NCI-H1930 (cell line): ENCODE measurements around the gene PRR29.
"Not testable (repeated sequence)": the region's sequence is repeated elsewhere in the genome, so short reads cannot be mapped to it uniquely, and the experiment has no call there.

ENCODE experiments used
- DNase-seq, 2 experiments: peaks; one replicate each; lab custom pipeline; 2025; lab: John Stamatoyannopoulos, UW

The PRR29 gene

GRCh38 chr17:63997341-63998048 is 656 bp upstream of the PRR29 start:
- no peak for DNase-seq

DNA sequence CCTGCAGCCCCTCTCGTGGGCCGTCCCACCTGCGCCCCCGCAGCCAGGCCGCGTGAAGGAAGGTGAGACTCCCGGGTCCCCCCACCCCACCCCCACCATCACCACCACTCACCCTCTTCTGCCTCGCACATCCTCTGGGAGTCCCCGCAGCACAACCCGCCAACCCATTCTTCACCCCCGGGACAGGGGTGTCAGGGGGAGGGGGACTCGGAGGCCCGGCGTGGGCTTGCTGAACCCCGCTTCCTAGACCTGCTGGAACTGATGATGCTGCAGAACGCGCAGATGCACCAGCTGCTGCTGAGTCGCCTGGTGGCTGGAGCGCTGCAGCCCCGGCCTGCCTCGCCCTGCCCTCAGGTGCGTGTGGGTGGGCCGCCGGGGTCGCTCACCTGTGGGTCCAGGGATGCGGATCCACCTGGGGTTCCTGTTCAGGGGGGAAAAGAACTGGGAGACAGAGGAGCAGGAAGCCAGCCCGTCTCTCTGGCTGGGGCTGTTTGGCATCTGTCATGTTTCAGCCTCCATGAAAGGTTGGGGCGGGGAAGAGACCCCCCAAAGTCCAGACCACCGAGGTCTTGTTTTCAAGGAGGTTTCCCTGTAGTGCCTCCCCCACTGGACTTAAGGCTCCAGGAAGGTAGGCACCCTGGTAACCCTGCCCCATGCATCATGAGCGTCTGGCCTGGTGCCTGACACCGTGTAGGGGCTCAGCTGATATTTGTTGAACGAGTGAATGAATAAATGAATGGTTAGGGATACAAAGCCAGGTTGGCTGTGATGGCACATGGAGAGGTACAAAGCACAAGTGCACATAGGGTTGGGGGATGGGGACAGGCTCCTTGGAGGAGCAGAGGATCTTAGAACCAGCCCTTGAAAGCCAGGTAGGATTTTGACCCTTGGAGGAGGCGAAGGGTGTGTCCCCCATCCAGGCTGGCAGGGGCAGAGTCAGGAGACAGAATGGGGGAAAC is 849 bp downstream of the PRR29 start:
- DNase-seq = no peak

DNA sequence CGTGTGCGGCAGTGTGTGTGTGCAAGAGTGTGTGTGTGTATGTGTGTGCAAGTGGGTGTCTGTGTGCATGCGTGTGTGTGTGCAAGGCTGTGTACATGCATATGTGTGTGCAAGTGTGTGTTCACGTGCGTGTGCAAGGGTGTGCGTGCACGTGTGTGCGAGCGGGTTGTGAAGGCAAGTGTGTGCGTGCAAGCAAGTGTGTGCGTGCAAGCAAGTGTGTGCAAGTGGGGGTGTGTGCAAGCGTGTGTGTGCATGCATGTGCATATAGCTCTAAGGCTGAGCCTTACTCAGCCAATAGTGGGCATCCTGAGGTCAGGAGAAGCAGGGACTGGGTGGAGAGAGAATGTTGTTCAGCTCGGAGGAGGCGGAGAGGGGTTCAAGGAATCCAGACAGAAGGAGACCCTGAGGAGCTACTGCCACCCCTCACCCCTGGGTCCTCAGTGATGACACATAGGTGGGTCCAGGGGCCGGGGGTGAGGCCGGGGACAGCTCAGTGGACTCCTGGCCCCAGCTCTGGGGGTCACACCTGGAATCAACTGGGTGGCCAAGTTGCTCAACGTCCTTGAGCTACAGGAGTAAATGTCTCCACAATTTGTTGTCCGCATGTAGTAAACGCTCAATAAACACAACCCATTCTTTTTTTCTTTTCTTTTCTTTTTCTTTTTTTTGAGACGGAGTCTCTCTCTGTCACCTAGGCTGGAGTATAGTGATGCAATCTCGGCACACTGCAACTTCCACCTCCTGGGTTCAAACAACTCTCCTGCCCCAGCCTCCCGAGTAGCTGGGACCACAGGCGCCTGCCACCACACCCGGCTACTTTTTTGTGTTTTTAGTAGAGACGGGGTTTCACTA is 1.8 kb downstream of the PRR29 start:
- no peak for DNase-seq

DNA sequence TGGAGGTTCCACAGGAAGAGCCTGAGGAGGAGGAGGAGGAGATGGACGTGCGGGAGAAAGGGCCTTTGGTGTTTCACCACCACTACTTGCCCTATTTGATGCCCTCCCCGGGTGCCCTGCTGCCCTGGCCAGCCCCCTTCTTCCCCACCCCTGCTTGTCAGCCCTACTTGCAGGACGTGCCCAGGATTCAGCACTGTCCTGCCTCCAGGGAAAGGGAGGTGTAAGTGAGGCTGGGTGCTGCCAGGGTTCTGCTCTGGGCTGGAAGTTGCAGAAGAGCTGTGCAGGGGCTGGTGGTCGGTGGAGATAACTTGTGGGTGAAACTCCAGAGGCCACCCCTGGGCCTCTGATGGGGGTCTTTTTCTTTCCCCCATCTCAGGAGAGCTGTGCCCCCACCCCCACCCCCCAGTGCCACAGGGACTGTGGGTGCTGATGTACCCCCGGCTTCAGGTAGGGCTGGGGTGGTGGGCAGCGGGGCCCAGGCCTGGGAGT is 3.0 kb downstream of the PRR29 start:
- no peak for DNase-seq

GRCh38 chr17:64001763-64002529 is 3.8 kb downstream of the PRR29 start:
- DNase-seq = no peak

DNA sequence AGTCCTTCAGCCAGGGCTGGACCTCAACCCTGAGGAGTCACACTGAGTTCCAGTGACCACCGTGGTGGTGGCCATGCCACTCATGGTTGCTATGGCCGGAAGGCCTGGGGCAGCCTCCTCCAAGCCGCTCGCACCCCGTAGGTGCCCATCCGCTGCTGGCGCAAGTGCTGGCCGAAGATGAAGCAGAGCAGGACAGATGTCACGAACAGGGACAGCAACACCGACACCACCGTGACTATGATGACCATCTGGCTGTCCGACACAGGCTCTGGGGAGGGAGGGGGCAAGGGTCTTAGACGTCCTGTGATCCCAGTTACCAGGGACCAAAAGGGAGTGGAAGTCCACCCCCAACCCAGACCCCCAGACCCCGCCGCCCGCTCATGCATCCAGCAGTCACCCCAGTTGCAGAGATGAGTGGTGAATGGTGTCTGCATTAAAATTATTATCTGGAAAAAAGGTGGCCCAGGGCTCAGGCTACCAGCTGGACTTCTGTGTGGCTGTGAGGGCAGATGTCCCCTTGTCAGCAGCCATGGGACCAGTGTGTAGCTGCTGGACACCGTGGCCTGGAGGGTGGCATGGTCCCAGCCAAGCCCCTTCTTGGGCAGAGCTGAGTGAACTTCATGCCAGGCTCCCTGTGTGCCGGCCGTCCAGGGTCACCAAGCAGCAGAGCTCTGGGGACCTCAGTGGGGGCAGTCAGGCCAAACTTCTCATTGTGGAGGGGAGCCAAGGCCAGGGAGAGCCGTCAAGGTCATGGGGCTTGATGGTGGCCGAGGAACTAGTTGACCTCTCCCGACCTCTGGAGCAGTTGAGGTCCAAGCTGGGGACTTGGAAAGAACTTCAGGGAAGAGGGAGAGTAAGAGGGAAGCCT is 4.7 kb downstream of the PRR29 start:
- no peak for DNase-seq

- no peak for DNase-seq
These were observed 5.5 kb downstream of the PRR29 start for GRCh38 chr17:64003526-64004121.

DNA sequence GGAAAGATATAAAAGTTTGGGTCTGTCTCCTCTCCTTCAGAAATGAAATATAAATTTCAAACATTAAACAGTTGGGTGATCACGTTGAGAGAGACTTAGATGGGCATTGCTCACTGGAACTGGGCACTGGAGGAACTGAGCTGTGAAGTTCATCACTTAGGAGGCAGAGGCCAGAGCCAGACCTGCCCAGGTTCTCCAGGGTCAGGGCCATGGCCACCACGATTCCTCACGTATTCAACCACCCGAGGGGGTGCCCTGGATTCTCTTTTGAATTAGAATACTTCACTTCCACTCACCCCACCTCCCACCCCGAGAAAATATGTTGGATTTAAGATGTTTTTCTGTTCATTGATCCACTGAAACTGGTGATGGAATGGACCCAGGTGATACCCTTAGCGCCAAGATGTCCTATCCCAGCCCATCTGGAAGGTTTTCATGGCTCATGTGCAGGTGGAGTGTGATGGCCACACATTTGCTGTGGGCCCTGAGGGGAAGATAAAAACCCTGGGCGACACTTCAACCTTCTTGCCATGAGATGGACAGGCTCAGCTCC is 6.1 kb downstream of the PRR29 start:
- no peak for DNase-seq

DNA sequence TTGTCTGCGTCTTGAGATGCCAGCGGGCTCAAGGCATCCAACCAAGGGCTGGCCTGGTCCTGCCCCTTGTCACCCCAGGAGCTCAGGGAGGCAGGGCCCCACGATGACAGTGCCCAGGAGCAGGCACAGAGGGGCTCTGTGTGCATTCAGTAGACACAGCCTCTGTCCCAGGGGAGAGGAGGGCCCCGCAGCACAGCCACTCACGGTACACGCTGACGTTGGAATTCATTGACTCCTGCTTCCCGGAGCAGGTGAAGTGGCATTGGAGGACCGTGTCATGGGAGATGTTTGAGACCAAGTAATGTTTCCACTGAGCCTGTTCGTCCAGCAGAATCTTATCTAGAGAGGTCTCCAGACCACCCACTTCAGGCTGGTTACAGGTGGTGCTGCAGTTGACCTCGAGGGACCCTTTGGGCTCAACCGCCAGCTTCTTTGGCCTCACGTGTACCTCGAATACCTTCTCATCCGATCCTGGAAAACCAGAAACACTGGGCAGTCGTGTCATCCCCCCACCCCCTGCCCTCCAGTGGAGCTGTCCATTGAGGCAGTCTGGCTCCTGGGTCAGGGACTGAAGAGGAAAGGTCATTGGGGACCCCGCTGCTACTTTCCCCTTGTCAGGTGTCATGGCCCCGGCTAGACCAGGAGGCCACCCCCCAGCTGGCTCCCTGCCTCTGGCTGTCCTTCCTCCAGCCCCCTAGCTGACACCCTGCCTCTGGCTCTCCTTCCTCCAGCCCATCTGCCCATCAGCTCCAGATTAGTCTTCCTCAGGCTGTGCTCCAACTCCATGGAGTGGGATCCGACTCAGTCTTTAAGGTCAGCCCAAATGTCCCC is 7.0 kb downstream of the PRR29 start:
- DNase-seq = no peak

DNA sequence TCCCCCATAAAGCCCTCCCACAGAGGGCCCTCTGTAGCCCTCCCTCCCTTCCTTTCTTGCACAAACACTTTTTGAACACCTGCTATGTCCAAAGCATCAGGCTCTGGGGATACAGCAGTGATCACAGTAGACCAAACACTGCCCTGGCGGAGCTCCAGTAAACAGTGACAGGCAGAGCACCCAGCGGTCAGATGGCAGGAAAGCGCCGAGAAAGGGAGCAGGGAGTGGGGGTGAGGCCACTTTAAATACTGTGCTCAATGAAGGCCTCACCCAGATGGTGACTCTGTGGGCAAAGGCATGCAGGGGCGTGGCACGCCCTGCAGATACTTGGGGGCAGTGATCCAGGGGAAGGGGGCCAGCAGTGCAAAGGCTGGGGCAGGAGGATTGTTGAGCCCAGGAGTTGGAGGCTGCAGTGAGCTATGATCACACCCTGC is 7.6 kb downstream of the PRR29 start:
- DNase-seq = no peak

DNA sequence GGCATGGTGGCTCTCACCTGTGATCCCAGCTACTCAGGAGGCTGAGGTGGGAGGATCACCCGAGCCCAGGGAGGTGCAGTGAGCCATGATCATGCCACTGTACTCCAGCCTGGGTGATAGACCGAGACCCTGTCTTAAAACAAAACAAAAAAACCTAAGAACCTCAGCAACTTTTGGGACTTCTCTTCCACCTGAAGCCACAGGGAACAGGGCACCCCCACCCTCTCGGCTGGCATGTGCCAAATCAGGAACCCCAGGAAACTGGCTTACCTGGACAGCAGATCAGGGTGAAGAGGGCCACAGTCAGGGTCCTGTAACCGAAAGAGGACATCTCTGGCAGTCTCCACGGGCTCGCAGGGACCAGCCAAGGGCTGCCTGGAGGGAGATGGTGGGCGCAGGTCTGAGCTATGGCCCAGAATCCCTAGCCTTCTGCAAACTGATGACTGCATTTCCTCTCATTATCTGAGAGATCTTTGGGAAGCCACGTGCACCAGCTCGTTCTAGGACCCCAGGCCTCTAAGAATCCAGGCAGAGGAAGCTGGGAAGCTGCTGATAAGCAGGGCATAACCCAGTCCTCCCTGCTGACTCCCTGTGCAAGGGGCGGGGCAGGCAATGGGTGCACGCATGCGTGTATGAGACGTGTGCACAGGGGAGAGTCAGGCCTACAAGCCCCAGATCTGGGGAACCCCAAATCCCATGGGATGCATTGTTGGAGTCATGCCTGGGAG is 8.4 kb downstream of the PRR29 start:
- no peak for DNase-seq

GRCh38 chr17:64007089-64007837 is 9.1 kb downstream of the PRR29 start:
- DNase-seq = not testable (repeated sequence)

- no peak for DNase-seq
These were observed 9.7 kb downstream of the PRR29 start for GRCh38 chr17:64007838-64008282.

- DNase-seq = no peak
These were observed 10.2 kb downstream of the PRR29 start for GRCh38 chr17:64008346-64008745.

GRCh38 chr17:64008830-64009229 is 10.7 kb downstream of the PRR29 start:
- no peak for DNase-seq

DNA sequence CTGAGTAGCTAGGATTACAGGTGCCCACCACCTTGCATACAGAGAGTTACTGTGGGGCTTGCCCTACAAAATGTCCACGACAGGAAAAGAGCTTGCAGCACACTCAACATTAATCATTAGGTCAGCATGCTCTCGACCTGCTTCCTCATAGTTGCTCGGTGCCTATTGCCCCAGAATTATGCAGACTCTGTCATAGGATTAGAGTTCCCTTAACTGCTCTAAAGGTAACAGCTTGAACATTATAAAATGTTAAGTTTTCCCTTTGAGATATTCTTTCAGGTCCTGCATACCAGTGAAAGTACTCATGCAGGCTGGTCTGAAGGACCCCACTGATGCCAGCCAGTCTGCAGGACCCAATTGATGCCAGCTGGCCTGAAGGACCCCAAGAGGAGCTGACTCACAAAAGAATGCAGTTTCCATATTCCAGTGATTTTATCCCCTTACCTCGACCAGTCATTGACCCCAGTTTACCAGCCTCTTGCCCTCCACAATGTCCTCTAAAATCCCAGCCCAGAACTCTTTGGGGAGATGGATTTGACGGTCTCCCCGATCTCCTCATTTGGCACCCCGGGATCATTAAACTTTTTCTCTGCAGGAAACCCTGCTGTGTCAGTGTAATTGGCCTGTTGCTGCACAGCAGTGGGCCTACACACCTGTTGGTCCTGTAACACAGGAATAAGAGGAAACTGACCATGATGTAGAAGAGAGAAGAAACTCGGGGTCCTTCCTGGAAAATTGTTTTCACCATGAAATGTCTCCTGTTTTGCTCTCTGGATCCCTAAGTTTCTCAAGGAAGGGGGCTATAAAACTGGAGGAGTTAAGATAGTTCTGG is 11.6 kb downstream of the PRR29 start:
- DNase-seq = no peak
